HG03457 (cell line): ENCODE measurements around the gene FBXO22.
"Not testable (repeated sequence)": the region's sequence is repeated elsewhere in the genome, so short reads cannot be mapped to it uniquely, and the experiment has no call there.

Experiments used
- ATAC-seq: cut with Tn5 transposase; IDR thresholded peaks from one replicate; pipeline ENCODE4 v1.9.1; 2021; ENCODE audit warnings: moderate number of reproducible peaks; ENCODE audit not compliant: unreplicated experiment

Gene FBXO22

GRCh38 chr15:75903331-75904239 lies at the start of gene FBXO22:
TSS of gene FBXO22 (plus strand) at chr15:75903878. CDS start at chr15:75903964, 86 bp downstream.
- ATAC-seq, result peak; percentile 78

DNA sequence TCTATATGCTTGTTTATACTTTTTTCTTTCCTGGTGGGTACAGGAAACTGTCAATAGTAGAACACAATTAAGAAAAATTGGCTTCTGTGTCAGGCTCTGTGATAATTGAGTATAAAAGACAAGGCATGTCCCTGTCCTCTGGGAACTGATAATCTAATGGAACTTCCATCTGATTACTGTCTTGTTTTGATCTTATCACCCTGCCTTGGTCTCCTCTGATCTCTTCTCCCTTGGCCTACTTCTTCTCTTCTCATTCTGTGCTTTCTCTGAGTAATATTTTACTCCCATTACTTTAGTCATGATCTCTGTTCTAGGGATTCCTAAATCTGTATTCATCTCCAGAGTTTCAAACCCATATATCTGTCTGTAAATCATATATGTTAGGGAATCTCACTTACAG lies 45.8 kb upstream of the FBXO22 start:
- ATAC-seq, result no peak

DNA sequence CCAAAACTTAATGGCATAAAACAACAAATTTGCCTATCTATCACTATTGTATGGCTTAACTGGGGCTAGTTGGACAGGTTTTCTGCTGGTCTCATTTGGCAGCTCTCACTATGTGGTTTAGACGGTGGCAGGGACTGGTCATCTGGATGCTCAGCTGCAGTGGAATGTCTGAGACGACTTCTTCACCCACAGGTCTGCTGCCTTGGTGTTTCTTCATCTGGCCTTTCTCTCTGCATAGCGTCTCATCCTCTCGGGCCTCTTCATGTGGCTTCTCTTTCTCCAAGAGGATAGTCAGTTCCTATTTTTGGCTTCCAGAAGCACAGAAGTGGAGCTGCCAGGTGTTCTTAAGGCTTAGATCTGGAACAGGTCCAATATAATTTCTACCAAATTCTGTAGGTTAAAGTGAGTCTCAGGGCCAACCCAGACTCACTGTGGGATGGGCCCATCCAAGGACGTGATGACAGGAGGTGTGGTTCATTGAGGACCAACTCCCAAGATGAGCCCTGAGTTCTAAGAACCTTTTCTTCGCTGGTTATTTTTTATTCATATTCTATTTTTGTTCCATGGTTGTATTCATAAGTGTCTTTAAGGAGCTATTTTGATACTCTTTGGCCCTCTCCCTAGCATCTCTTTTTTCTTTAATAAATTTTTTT lies 41.8 kb upstream of the FBXO22 start:
- ATAC-seq, result no peak

DNA sequence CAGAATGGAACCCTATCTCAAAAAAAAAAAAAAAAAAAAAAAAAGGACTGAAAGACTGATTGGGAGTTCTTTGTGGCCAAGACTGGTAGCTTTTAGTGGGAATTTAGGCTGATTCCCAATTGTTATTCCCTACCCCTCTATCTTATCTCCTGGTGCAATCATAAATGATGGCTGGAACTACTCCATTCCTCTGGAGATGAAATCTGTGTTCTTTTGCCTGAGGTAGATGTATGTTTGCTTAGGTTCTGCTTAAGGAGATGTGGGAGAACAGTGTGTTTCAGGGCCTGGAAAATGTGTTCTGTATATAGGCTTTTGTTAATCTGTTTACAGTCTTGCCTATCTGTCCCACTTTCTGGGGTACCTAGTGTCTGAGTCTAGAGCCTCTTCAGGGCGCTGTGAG lies 40.9 kb upstream of the FBXO22 start:
- no peak for ATAC-seq

- no peak for ATAC-seq
Measured at GRCh38 chr15:75864213-75865059, 39.2 kb upstream of the FBXO22 start.

- not testable (repeated sequence) for ATAC-seq
Measured at GRCh38 chr15:75866045-75866444, 37.6 kb upstream of the FBXO22 start.

DNA sequence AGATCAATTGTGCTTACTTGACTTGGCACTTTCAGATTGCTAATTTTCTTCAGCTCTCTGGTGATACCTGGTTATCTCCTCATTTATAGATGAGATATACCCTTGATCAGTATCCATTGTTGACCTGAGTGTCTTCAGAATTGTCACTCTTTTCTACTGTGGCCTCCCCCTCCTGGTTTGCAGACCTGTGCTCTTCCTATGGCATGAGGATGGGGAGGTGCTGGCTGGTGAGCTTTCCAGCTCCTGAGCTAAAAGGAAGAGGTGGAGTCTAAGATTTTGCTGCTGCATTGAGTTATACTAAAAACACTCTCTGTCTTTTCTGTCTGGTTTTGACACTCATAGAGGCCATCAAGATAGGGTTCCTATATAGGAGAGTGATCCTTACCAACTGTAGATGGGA lies 36.8 kb upstream of the FBXO22 start:
- no peak for ATAC-seq

DNA sequence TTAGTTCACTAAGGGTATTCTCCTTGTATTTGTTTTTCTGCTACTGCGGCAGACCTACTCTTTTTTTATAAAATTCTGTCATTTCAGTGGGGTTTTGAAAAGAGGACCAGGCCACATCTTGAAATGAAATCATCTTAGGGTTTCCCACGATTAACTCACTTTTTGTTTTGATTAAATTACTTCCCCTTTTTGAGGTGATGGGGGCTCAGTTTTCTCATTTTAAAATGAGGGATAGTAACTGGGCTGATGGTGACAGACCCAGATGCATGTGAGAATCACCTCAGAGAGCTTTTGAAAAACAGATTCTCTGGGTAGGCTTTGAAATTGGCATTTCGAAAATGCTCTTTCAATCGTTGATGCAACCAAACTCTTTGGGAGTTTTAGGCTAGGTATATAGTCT lies 36.2 kb upstream of the FBXO22 start:
- ATAC-seq, result no peak

- no peak for ATAC-seq
Measured at GRCh38 chr15:75868019-75868418, 35.7 kb upstream of the FBXO22 start.

- no peak for ATAC-seq
Measured at GRCh38 chr15:75869446-75869845, 34.2 kb upstream of the FBXO22 start.

DNA sequence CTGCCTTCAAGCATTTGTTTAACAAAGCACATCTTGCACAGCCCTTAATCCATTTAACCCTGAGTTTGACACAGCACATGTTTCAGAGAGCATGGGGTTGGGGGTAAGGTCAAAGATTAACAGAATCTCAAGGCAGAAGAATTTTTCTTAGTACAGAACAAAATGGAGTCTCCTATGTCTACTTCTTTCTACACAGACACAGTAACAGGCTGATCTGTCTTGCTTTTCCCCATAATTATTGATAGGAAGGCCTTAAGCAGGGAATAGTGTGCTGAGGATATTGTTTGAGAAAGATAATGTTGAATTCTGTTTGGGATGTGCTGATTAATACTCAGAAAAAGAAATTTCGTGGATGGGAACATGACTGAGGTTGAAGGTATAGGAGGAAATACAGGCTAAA lies 32.1 kb upstream of the FBXO22 start:
- ATAC-seq, result not testable (repeated sequence)

DNA sequence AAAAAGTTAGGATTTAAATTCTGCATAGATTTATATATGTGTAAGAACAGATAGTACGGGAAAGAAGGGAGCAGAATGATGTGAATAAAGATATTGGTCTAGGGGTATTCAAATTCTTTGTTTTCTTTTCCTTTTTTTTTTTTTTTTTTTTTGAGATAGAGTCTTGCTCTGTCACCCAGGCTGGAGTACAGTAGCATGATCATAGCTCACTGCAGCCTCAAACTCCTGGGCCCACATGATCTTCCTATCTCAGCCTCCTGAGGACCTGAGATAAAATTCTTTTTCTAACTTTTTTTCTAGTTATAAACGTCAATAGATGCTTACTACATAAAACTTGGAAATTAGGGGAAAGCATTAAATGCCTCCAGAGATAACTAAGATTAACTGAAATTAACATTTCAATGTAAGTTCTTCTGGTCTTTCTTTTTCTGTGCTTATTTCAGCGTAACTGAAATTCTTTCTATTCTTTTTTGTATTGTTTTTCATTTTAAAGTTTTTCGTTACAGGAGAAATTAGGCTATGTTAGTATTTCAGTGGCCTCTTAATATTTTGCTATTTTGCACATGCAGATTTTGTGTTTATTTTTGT lies 31.2 kb upstream of the FBXO22 start:
- ATAC-seq, result no peak

DNA sequence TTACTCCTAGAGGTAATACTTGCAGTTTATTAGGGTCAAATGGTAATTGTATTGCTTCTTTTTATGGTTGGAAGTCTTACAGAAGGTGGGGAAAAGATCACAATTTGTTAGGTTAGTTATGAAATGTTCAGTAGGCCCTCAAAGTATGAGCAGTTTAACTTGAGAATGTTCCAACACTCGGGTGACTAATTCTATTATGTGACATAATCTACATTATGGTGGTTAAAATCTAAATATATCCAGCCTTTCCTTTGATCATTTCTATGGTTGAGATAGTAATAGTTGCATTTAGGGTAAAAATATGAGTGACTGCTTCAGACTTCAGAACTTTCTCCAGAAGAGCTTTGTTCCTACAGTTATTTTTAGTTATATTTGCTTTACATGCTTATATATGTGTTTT lies 19.6 kb upstream of the FBXO22 start:
- ATAC-seq, result no peak

DNA sequence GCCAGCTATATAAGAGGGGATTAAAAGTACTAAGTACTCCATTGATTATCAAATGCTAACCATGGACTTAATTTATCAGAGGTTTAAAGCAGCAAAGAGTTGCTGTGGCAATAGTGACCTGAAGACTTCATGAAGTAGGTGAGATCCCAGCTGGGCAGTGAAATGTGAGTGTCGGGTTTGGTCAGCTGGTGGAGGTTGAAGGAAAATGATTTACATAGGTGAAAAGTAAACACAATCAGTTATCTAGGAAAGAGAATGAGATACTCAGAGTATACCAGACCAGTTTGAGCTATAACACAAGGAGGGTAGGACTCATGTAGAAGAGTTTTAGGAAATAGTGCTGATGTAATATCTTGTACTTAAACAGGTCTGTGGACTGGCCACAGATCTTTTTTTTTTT lies 16.5 kb upstream of the FBXO22 start:
- no peak for ATAC-seq

DNA sequence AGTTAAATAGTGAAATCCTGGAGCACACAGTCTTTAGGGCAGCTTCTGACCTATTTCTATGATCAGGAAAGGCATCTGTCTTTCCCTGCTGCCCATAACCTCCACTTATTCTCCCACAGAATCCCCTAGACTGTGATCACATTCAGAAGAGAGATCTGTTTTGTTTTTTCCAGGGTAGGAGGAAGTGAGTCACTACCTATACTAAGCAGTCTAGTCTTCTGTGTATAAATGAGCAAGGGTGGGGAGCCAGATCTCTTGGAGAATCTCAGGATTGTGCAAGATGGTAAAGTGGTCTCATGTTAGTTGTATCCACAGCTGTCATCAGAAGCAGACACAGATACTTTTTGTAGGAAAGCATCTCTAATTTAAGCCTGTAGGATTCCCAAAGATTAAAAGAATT lies 11.8 kb upstream of the FBXO22 start:
- no peak for ATAC-seq

GRCh38 chr15:75895731-75896130 lies 7.9 kb upstream of the FBXO22 start:
- no peak for ATAC-seq

DNA sequence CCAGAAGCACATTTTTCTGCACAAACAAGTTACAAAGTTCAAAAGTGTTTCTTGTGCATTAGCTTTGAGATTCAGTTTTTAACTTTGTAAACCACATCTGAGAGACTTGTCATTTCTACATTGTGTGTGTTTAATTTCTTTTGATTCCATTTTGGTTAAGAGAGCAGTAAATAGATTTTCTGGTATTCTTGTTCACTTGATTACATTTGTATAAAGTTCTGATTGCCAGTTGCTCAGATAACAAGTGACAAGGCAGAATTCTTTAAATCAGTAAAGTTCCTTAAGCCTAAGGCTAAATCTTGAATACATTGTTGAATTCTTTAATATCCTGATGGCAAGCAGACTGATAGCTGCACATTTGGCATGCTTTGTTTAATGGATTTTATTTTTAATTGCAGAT lies 3.1 kb upstream of the FBXO22 start:
- no peak for ATAC-seq

- no peak for ATAC-seq
Measured at GRCh38 chr15:75902129-75902557, 1.5 kb upstream of the FBXO22 start.

GRCh38 chr15:75905231-75905630 lies 1.6 kb downstream of the FBXO22 start:
- ATAC-seq, result no peak

DNA sequence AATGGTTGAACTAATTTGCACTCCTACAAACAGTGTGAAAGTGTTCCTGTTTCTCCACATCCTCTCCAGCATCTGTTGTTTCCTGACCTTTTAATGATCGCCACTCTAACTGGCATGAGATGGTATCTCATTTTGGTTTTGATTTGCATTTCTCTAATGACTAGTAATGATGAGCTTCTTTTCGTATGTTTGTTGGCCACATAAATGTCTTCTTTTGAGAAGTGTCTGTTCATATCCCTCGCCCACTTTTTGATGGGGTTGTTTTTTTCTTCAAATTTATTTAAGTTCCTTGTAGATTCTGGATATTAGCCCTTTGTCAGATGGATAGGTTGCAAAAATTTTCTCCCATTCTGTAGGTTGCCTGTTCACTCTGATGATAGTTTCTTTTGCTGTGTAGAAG lies 6.7 kb downstream of the FBXO22 start:
- ATAC-seq, result not testable (repeated sequence)

DNA sequence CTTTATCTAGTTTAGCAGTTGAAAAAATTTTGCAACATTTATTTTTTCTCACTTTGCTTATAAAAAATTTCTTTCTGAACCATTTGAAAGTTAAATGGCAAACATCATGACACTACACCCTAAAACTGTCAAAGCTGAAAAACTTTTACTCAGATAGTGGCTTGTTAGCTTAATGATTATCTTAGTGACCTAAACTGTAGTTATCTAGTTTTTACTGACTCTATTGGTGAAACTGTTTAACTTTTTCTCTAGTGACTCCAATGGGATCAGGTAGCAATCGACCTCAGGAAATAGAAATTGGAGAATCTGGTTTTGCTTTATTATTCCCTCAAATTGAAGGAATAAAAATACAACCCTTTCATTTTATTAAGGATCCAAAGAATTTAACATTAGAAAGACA lies 13.3 kb downstream of the FBXO22 start:
- no peak for ATAC-seq
